Testis (tissue), 2 donors: ENCODE data around the gene PDCD2.

Experiments
- CTCF ChIP-seq, 3 experiments: fragments of 450-650 bp in 2 of 3; fragments of 200-600 bp in 1 of 3; sonication (generic) in 1 of 3; IDR thresholded peaks; one replicate each; pipeline ENCODE4 v1.5.1; 2016 to 2019; ENCODE audit warnings: antibody characterized with exemption in 3 of 3, mild to moderate bottlenecking in 2 of 3, moderate library complexity in 1 of 3
- POLR2A ChIP-seq: fragments of 450-650 bp; IDR thresholded peaks from one replicate; pipeline ENCODE4 v1.6.1; 2017; ENCODE audit warnings: antibody characterized with exemption, mild to moderate bottlenecking, moderate library complexity

GRCh38 chr6:170596426-170596825 lies 12.0 kb upstream of the PDCD2 start:
- no peak for TF ChIP-seq CTCF (IDR thresholded peaks at IDR 0.05)
- TF ChIP-seq POLR2A: no peak
